Effector CD8-positive, alpha-beta T cell (primary cell): ENCODE data around the gene MRPL1.
"Not testable (repeated sequence)": the region's sequence is repeated elsewhere in the genome, so short reads cannot be mapped to it uniquely, and the experiment has no call there.

Source experiments
- DNase-seq: peaks from one replicate; lab custom pipeline; 2025; lab: John Stamatoyannopoulos, UW

MRPL1 gene

DNA sequence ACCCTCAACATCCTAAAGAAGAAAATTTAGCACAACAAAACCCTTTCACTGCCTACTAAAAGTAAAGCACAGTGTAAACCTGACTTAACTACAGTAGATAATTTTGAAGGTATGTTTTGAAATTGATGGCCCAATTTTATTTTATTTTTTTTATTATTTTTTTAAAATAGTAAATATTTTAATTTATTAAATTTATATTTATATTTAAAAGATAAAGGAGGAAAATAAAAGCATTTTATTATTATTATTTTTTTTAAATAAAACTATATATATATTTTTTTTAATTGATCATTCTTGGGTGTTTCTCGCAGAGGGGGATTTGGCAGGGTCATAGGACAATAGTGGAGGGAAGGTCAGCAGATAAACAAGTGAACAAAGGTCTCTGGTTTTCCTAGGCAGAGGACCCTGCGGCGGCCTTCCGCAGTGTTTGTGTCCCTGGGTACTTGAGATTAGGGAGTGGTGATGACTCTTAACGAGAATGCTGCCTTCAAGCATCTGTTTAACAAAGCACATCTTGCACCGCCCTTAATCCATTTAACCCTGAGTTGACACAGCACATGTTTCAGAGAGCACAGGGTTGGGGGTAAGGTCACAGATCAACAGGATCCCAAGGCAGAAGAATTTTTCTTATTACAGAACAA is 120.4 kb downstream of the MRPL1 start:
- DNase-seq, result not testable (repeated sequence)

DNA sequence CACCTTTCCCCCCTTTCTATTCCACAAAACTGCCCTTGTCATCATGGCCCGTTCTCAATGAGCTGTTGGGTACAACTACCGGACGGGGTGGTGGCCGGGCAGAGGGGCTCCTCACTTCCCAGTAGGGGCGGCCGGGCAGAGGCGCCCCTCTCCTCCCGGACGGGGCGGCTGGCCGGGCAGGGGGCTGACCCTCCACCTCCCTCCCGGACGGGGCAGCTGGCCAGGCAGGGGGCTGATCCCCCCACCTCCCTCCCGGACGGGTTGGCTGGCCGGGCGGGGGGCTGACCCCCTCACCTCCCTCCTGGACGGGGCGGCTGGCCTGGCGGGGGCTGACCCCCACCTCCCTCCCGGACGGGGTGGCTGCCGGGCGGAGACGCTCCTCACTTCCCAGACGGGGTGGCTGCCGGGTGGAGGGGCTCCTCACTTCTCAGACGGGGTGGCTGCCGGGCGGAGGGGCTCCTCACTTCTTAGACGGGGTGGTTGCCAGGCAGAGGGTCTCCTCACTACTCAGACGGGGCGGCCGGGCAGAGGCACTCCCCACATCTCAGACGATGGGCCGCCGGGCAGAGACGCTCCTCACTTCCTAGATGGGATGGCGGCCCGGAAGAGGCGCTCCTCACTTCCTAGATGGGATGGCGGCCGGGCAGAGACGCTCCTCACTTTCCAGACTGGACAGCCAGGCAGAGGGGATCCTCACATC is 121.1 kb downstream of the MRPL1 start:
- DNase-seq, result not testable (repeated sequence)

DNA sequence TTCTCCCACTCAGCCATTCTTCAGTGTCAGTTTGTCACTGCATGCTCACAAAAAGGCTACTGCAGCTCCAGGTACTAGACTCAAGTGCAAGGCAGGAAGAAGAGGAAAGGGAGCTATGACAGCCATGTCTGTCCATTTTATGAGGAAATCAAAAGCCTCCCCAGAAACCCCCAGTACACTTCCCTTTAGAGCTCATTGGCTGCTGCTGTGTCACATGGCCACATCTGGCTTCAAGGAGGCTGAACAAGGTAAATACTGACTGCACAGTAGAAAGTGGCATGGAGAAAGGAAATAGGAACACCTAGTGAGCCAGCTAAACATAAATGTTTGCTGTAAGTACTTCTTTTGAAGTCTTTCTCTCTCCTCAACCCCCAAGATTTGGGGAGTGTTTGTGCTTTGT is 127.3 kb downstream of the MRPL1 start:
- no peak for DNase-seq

DNA sequence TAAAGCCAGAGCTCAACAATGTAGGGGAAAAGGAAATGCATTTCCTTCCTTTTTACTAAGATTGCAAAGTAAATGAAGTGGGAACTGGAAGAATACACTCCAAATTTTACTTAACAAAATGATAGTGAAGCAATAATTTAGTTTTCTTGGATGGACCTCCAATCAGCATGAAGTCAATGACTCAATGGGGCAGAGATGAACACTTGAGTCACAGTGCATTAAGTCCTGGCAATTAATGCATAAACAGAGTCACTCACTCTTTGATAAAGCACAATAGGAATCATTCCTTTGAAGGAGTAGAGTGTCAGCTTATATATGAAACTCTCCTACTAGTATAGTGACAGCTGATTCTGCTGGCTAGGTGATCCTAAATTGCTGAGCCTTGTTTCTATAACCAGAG is 127.8 kb downstream of the MRPL1 start:
- DNase-seq, result no peak

DNA sequence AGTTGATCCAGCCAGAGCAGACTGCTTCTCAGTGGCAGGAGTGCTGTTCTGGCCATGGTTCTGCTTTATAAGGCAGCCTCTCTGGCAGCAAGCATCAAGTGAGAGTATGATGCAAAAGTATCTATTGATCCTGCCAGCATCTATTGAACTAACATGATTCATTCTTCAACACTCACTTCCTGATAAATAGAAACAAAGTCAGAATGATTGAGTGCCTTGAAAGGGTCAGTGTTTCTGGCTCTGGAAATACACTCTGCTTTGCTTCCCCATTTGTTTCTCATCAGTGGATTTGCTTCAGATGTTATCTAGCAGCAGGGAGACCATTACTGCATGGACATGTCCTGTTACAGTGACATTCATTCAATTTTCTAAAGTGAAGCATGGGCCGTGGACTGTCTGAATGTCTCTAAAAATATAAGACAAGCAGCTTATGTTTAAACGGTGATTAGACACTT is 128.3 kb downstream of the MRPL1 start:
- no peak for DNase-seq

DNA sequence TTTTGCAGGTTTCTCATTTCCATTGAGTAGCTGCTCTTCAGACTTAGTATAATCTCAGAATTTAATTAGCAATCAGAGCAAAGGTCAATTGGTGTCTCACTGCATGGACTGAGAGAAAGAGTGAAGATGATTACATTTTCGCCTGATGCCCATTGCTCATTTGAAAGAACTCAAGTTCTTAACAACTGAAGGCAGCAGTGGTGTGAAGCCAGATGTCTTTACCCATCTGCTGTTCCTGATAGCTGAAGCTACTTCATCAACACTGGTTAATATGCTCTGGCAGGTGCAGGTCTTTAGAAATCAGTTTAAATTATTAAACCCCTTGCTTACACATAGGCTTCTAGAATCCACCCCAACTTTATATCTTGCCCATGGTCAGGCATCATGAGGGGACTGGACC is 130.0 kb downstream of the MRPL1 start:
- DNase-seq, result no peak

DNA sequence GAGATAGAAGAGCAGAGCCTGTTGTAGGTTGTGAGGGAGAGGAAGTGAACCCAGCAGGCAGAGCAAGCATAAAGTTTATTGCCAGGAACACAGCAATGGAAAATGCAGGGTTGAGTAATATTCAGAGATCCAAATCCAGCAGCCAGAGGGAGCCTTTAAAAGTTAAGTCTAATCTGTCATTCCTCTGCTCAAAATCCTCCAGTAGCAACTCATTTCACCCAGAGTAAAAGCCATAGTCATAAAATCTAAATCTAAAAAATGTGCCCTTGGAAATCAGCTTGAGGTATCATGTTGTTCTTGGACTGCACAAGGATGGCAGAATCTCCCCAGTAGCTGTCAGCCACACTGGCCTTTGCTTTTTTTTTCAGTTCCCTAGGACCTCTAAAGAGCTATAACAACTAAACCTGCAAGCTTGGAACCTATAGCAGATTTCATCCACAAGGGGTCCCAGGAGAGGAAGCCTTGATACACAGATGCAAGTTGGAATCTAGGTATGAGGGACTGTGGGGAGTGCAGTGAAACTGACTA is 131.6 kb downstream of the MRPL1 start:
- DNase-seq, result no peak

DNA sequence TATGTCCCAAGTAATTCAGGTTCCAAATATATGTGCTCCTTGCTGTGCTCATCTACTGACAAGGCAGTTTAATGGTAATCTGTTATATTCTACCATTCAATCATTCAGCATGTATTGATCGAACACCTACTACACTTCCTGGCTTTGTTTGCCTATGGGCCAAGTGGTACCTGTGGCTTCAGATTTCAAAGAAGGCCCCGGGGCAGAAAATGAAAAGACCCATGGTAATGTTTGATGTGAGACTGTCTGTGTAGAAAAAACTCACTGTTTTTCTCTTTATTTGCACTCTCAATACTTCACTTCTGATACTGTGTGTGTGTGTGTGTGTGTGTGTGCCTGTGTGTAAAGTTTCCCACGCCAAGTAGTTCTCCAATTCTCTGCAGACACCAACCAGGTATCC is 133.4 kb downstream of the MRPL1 start:
- DNase-seq, result no peak

DNA sequence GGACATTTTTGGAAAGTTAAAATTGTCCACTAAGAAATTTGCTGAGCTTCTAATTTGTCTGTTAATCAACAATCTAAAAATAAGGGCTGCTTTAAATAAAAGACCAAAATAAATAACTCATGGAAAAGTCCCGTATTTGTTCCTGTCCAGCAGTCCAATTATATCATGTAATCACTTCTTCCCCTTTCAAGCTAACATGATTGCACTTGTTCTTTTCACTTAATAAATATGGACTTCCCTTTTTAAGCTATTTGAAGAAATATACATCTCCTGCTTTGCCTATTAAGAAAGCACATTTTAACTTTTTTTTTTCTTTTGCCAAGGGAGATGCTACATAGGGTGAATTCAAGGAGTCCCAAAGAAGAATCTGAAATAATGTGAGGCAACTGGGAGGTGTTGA is 138.9 kb downstream of the MRPL1 start:
- DNase-seq, result no peak

DNA sequence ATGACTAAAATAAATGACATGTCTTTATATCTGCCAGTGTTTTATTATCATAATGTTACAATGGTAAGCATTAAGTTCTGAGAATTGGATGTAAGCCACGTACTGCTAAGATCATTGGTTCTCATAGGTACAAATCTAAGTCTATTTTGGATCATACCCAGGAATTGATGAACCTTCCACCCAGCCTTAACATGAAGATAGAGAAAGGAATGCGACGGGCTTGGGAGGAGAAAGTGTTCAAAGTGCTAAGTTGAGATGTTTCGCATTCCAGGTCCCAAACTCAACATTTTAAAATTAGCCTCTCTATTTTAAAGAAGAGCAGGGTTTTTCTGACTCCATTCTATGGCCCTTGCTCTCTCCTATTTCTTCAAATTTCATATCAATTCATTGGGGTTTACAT is 139.6 kb downstream of the MRPL1 start:
- no peak for DNase-seq
